GM12891 (cell line): ENCODE measurements around the gene AIG1.

Experiments used
- DNase-seq: peaks from one replicate; pipeline ENCODE4 v3.0.0; 2011; ENCODE audit warnings: low spot score; ENCODE audit not compliant: insufficient read length
- FAIRE-seq: peaks from 2 replicates; lab custom pipeline; 2011; peaks lifted over from hg19 to GRCh38; lab: Jason Lieb, UNC
- PAX5 ChIP-seq: IDR thresholded peaks from 2 replicates; pipeline ENCODE4 v1.6.1; 2011; ENCODE audit warnings: low read length, moderate library complexity, mild to moderate bottlenecking; ENCODE audit not compliant: insufficient read depth, severe bottlenecking
- POLR2A ChIP-seq: IDR thresholded peaks from 2 replicates; pipeline ENCODE4 v1.6.1; 2011; ENCODE audit warnings: low read depth, low read length, control low read depth
- POLR2AphosphoS5 ChIP-seq: IDR thresholded peaks from 2 replicates; pipeline ENCODE4 v1.6.1; 2011; ENCODE audit warnings: low read depth, low read length, control low read depth
- POU2F2 ChIP-seq: IDR thresholded peaks from 2 replicates; pipeline ENCODE4 v1.6.1; 2011; ENCODE audit warnings: low read depth, mild to moderate bottlenecking, control low read depth, low read length, moderate library complexity
- SPI1 ChIP-seq: IDR thresholded peaks from 2 replicates; pipeline ENCODE4 v1.6.1; 2011; ENCODE audit warnings: low read depth, low read length, control low read depth
- TAF1 ChIP-seq: IDR thresholded peaks from 2 replicates; pipeline ENCODE4 v1.6.1; 2011; ENCODE audit warnings: low read depth, low read length, control low read depth

The AIG1 gene

GRCh38 chr6:143375022-143375585, 314.4 kb downstream of the AIG1 start:
- FAIRE-seq (no peak), DNase-seq (no peak)
- no peak for TF ChIP-seq SPI1
- TF ChIP-seq POLR2AphosphoS5: no peak
- no peak for TF ChIP-seq POU2F2
- no peak for TF ChIP-seq POLR2A
- no peak for TF ChIP-seq TAF1
- TF ChIP-seq PAX5: no peak

GRCh38 chr6:143376375-143376774, 315.7 kb downstream of the AIG1 start:
- TF ChIP-seq PAX5: no peak
- TF ChIP-seq SPI1: no peak
- TF ChIP-seq POLR2AphosphoS5: no peak
- TF ChIP-seq TAF1: no peak
- TF ChIP-seq POLR2A: no peak
- no peak for TF ChIP-seq POU2F2
- DNase-seq: no peak
- FAIRE-seq: no peak

GRCh38 chr6:143376861-143377260, 316.2 kb downstream of the AIG1 start:
- DNase-seq: no peak
- TF ChIP-seq PAX5: no peak
- TF ChIP-seq POLR2AphosphoS5: no peak
- no peak for TF ChIP-seq POLR2A
- no peak for TF ChIP-seq POU2F2
- TF ChIP-seq TAF1: no peak
- FAIRE-seq: peak; percentile 13

GRCh38 chr6:143385636-143386035, 324.9 kb downstream of the AIG1 start:
- FAIRE-seq (no peak), DNase-seq (no peak)
- no peak for TF ChIP-seq PAX5
- TF ChIP-seq POLR2A: no peak
- TF ChIP-seq POU2F2: no peak
- TF ChIP-seq POLR2AphosphoS5: no peak
- no peak for TF ChIP-seq TAF1
- no peak for TF ChIP-seq SPI1

GRCh38 chr6:143390278-143390677, 329.6 kb downstream of the AIG1 start:
- DNase-seq (no peak), FAIRE-seq (no peak)
- TF ChIP-seq POLR2AphosphoS5 (no peak), SPI1 (no peak), PAX5 (no peak), POLR2A (no peak), TAF1 (no peak)
